ENCODE data around the gene RAP2A.

DNA sequence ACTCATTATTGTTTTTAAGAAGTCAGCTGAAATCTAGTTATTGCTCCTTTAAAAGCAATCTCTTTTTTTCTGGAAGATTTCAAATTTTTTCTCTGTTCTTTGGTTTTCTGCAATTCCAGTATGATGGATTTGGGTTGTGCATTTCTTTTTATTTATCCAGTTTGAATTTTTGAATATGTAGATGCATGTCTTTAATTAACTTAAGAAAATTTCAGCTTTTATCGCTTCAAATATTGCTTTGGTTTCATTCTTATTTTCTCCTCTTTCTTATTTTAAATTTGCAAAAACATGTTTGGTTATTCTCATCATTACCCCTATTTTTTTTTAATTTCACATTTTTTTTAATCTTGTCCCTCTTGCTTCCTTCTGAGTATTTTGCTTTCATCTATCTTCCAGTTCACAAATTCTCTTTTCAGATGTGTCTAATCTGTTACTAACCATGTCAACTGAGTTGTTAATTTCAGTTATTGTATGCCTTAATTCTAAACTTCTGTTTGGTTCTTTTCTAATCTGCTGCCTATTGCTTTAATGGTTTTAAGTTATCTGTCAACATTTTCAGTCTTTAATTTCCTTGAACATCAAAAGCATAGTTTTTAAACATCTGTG, 56.8 kb downstream of the RAP2A start:
- TF ChIP-seq, protein P1, sequence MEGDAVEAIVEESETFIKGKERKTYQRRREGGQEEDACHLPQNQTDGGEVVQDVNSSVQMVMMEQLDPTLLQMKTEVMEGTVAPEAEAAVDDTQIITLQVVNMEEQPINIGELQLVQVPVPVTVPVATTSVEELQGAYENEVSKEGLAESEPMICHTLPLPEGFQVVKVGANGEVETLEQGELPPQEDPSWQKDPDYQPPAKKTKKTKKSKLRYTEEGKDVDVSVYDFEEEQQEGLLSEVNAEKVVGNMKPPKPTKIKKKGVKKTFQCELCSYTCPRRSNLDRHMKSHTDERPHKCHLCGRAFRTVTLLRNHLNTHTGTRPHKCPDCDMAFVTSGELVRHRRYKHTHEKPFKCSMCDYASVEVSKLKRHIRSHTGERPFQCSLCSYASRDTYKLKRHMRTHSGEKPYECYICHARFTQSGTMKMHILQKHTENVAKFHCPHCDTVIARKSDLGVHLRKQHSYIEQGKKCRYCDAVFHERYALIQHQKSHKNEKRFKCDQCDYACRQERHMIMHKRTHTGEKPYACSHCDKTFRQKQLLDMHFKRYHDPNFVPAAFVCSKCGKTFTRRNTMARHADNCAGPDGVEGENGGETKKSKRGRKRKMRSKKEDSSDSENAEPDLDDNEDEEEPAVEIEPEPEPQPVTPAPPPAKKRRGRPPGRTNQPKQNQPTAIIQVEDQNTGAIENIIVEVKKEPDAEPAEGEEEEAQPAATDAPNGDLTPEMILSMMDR (IDR thresholded peaks at IDR 0.05), result no peak
- TF ChIP-seq POLR2A (IDR thresholded peaks at IDR 0.05), result no peak

Measured in body of pancreas (tissue), 4 donors.